Neural cell (in vitro differentiated cells): ENCODE results near the gene WDR49. TPM values are rescaled to one million over a fixed set of nuclear protein-coding genes. Genes with fewer than 3 reads are reported as not detected.

Source experiments
- H2AFZ ChIP-seq: fragments of 200-600, 300-800 bp; sonication (generic), shearing (Covaris generic); 2 replicates; pipeline ENCODE4 v1.6.0; 2014; ENCODE audit warnings: low read depth, mild to moderate bottlenecking, antibody characterized with exemption, low read length, moderate library complexity
- H3F3A ChIP-seq: fragments of 200-600 bp; shearing (Covaris generic); 2 replicates; pipeline ENCODE4 v1.6.1; 2016; ENCODE audit warnings: mild to moderate bottlenecking, moderate library complexity, mixed read lengths, antibody characterized with exemption, low read length; ENCODE audit not compliant: insufficient read depth, poor library complexity, severe bottlenecking
- H3K27ac ChIP-seq: fragments of 200-600, 300-800 bp; sonication (generic), shearing (Covaris generic); 2 replicates; pipeline ENCODE4 v1.5.1; 2014; ENCODE audit warnings: mild to moderate bottlenecking, low read length, moderate library complexity
- H3K27me3 ChIP-seq: fragments of 300-800, 200-600 bp; sonication (generic), shearing (Covaris generic); 2 replicates; pipeline ENCODE4 v1.6.0; 2014; ENCODE audit warnings: mild to moderate bottlenecking, low read depth, low read length, moderate library complexity; ENCODE audit not compliant: insufficient read depth
- H3K36me3 ChIP-seq: fragments of 300-800, 200-600 bp; sonication (generic), shearing (Covaris generic); 2 replicates; pipeline ENCODE4 v1.5.1; 2014; ENCODE audit warnings: mild to moderate bottlenecking, antibody characterized with exemption, low read length, moderate library complexity; ENCODE audit not compliant: insufficient read depth
- H3K4me2 ChIP-seq: fragments of 300-800, 200-600 bp; sonication (generic), shearing (Covaris generic); 2 replicates; pipeline ENCODE4 v1.6.0; 2014; ENCODE audit warnings: mild to moderate bottlenecking, low read length
- H3K4me3 ChIP-seq: fragments of 300-800, 200-600 bp; sonication (generic), shearing (Covaris generic); 2 replicates; pipeline ENCODE4 v1.5.1; 2014; ENCODE audit warnings: mild to moderate bottlenecking, low read length, moderate library complexity
- H3K79me2 ChIP-seq: fragments of 200-600 bp; shearing (Covaris generic); replicated peaks from 2 replicates; pipeline ENCODE4 v1.6.0; 2014; ENCODE audit warnings: mild to moderate bottlenecking, low read length, moderate library complexity; ENCODE audit not compliant: insufficient read depth
- H3K9ac ChIP-seq: fragments of 300-800, 200-600 bp; sonication (generic), shearing (Covaris generic); 2 replicates; pipeline ENCODE4 v1.6.1; 2016; ENCODE audit warnings: mild to moderate bottlenecking, low read length, mixed read lengths
- H3K9me2 ChIP-seq: fragments of 200-600 bp; shearing (Covaris generic); 2 replicates; pipeline ENCODE4 v1.6.1; 2016; ENCODE audit warnings: mild to moderate bottlenecking, low read length, mixed read lengths; ENCODE audit not compliant: insufficient read depth
- H3K9me3 ChIP-seq: fragments of 200-600, 300-800 bp; sonication (generic), shearing (Covaris generic); 2 replicates; pipeline ENCODE4 v1.6.1; 2016; ENCODE audit warnings: mild to moderate bottlenecking, mixed run types, low read length, moderate library complexity, mixed read lengths
- H4K20me1 ChIP-seq: fragments of 200-600 bp; shearing (Covaris generic); 2 replicates; pipeline ENCODE4 v1.6.1; 2016; ENCODE audit warnings: mild to moderate bottlenecking, mixed run types; ENCODE audit not compliant: insufficient read depth
- CTCF ChIP-seq: fragments of 450-650 bp; IDR thresholded peaks from 2 replicates; pipeline ENCODE4 v1.5.1; 2014; ENCODE audit warnings: antibody characterized with exemption, mild to moderate bottlenecking, moderate library complexity; ENCODE audit not compliant: poor library complexity, severe bottlenecking
- EP300 ChIP-seq: fragments of 450-650 bp; conservative IDR thresholded peaks from 2 replicates; pipeline ENCODE4 v1.6.1; 2014; ENCODE audit warnings: antibody characterized with exemption, mild to moderate bottlenecking, moderate library complexity; ENCODE audit not compliant: poor library complexity, severe bottlenecking
- EZH2 ChIP-seq: fragments of 200-600, 300-800 bp; shearing (Covaris generic), sonication (generic); IDR thresholded peaks from 2 replicates; pipeline ENCODE4 v1.6.1; 2014; ENCODE audit warnings: antibody characterized with exemption, low read length, borderline replicate concordance, mild to moderate bottlenecking; ENCODE audit not compliant: insufficient read depth, poor library complexity, severe bottlenecking
- MXI1 ChIP-seq: fragments of 450-650 bp; conservative IDR thresholded peaks from 2 replicates; pipeline ENCODE4 v1.6.1; 2014; ENCODE audit warnings: antibody characterized with exemption, mild to moderate bottlenecking; ENCODE audit not compliant: poor library complexity, severe bottlenecking
- POLR2AphosphoS5 ChIP-seq: IDR thresholded peaks from 2 replicates; pipeline ENCODE4 v1.6.1; 2012
- RAD21 ChIP-seq: fragments of 450-650 bp; conservative IDR thresholded peaks from 2 replicates; pipeline ENCODE4 v1.6.1; 2014; ENCODE audit warnings: antibody characterized with exemption, mild to moderate bottlenecking, moderate library complexity
- REST ChIP-seq: IDR thresholded peaks from 2 replicates; pipeline ENCODE4 v1.6.1; 2012; ENCODE audit warnings: borderline replicate concordance
- SMC3 ChIP-seq: fragments of 450-650 bp; conservative IDR thresholded peaks from 2 replicates; pipeline ENCODE4 v1.6.1; 2014; ENCODE audit warnings: antibody characterized with exemption, mild to moderate bottlenecking, moderate library complexity; ENCODE audit not compliant: poor library complexity
- TAF1 ChIP-seq: IDR thresholded peaks from 2 replicates; pipeline ENCODE4 v1.6.1; 2012; ENCODE audit warnings: low read depth
- polyA plus RNA-seq: library from polyadenylated mRNA; depleted of rRNA; stranded (reverse); fragments of >200 nt; gene quantifications from 2 replicates; pipeline ENCODE4 v1.2.3, GENCODE V29; 2014

Gene WDR49
- polyA plus RNA-seq, 1 donor from 2014 or later: 1.1 TPM

- Histone ChIP-seq H2AFZ (no peak overlapping the region), H3K9me2 (no peaks in the 10 kb centered on the region), H3K4me3 (no peak overlapping the region), H3K4me2 (no peak overlapping the region), H3K27ac (no peak overlapping the region), H3K9me3 (no peaks in the 10 kb centered on the region), H3K36me3 (no peaks in the 10 kb centered on the region), H3F3A (no peaks in the 10 kb centered on the region), H3K27me3 (no peaks in the 10 kb centered on the region), H4K20me1 (no peaks in the 10 kb centered on the region), H3K79me2 (no peaks in the 10 kb centered on the region), H3K9ac (no peak overlapping the region)
- TF ChIP-seq MXI1 (no peak), EP300 (peak; percentile 84), REST (no peak), CTCF (no peak), POLR2AphosphoS5 (peak; percentile 76)
Observed at GRCh38 chr3:167651826-167652225, 1.9 kb downstream of the WDR49 start.

- no peaks in the 10 kb centered on the region for H4K20me1 ChIP-seq
- no peak overlapping the region for H3K27ac ChIP-seq
- no peaks in the 10 kb centered on the region for H3K27me3 ChIP-seq
- no peaks in the 10 kb centered on the region for H3K9me2 ChIP-seq
- TF ChIP-seq SMC3 (no peak), CTCF (no peak), RAD21 (no peak), EZH2 (no peak), REST (no peak), POLR2AphosphoS5 (no peak), MXI1 (no peak), EP300 (no peak), TAF1 (no peak)
- no peak overlapping the region for H3K9ac ChIP-seq
- no peak overlapping the region for H3K4me3 ChIP-seq
- no peaks in the 10 kb centered on the region for H3F3A ChIP-seq
- H3K36me3 ChIP-seq: no peaks in the 10 kb centered on the region
- no peak overlapping the region for H2AFZ ChIP-seq
- no peak overlapping the region for H3K4me2 ChIP-seq
- H3K79me2 ChIP-seq: no peaks in the 10 kb centered on the region
- no peaks in the 10 kb centered on the region for H3K9me3 ChIP-seq
Observed at GRCh38 chr3:167650459-167650858, 3.3 kb downstream of the WDR49 start.
